ENCODE measurements around the gene SALL4.
A peak's percentile ranks its signal among the peaks of the same experiment; 100 is the strongest.
"Not testable (repeated sequence)": the region's sequence is repeated elsewhere in the genome, so short reads cannot be mapped to it uniquely, and the experiment has no call there.

Gene SALL4

DNA sequence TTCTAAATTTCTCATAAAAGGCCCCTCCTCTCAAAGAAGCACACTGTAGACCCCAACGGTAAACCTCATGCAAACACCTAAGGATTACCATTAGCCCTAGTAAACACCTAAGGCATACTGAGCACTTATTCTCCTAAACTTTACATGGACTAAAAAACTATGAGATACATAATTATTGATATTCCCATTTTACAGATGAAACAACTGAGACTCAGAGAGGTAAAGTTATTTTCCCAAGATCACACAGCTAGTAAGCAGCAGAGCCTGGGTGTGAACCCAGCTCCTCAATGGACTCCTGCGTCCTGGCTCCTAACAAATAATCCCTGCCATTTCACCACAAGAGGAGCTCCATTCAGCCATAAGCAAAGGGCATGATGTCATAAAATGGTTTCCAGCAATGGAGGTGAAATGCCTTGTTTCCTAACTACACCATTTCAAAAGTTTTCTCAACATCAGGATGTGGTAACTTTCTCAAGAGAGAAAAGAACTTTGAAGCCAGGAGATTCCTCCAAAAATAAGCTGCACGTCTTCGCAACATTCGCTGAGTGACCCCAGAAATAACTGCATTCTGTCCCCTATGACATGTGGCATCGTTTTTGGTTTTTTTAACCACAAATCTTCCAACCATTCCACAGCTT, 38.2 kb downstream of the SALL4 start:
- no peak for DNase-seq

DNA sequence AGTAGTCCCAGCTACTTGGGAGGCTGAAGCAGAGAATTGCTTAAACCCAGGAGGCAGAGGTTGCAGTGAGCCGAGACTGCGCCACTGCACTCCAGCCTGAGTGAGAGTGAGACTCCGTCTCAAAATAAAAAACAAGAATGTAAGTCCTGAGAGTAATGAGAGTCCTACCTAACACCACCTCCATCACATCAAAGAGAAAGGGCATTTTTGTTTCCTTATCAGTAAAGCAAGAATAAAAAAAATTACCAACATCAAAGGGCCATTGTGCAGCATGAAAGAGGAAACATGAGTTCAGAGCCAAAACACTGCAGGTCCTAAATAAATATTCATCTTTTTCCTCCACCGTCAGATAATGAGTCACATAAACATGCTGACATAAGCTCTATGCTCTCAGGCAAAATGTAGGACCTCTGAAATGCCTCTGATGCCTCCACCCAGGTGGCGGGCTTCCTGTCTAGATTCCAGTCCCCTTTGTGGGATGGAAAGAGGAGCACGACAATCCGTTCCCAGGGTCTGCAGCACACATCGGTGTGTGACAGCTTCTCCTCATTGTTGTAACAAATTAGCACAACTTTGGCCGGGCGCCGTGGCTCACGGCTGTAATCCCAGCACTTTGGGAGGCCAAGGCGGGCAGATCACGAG, 41.3 kb downstream of the SALL4 start:
- DNase-seq = no peak

DNA sequence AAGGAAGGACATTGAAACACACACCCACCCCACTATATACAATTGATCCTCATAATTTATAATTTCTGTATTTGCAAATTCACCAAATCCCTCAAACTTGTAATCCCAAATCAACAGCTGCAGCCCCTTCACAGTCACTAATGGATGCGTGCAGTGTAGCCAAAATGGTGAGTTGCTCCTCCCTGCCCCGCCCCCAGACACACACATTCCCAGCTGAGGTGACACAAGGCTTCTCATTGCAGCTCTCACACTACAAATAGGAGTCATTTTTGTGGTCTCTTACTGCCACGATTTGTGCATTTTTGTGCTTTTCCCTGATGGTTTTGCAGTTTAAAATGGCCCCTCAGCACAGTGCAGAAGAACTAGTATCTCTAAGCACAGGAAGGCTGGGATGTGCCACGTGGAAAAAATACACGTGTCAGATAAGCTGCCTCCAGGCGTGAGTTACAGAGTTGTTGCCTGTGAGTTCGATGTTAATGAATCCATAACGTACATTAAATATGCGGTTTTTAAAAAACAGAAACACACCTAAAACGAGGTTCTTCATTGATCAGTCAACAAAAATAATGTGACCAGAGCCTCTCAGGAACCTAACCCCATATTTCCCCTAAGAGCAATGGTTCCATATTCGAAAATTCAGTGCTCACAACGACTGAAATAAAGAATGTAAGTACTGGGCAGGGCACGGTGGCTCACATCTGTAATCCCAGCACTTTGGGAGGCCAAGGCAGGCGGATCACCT, 42.4 kb downstream of the SALL4 start:
- DNase-seq = no peak

DNA sequence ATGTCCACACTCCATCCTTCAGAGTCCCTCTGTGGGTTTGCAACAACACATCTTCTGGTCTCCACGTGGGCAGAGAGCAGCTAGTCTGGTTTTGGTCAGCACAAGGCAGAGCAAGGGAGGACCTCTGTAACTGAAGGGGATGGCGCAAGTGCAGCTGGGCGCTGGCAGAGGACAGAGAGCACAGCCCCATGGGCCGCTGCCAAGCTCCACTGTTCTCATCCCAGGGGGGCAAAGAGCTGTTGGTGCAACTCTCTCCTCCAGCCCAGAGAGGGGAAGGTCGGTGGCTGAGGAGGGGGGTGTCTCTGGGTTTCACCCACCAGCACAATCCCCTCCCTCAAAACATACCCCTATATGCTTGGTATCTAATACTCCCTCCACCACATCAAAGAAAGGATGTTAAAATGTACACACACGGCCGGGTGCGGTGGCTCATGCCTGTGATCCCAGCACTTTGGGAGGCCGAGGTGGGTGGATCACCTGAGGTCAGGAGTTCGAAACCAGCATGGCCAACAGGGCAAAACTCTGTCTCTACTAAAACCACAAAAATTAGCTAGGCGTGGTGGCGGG, 43.3 kb downstream of the SALL4 start:
- no peak for DNase-seq

DNA sequence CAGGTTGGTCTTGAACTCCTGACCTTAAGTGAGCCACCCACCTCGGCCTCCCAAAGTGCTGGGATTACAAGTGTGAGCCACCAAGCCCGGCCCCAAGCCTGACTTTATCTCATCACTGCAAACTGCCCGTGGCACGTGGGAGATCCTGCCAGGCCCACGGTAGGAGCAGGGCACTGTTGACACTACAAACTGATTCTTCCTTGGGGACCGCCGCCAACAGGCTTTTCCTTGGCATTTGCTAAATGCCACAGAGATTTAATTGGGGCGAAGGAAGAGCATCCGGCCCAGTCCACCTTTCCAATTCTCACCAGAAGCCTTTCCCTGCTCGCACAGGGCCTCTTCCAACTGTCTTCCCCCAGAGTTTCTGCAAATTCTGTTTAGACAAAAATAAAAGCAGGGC, 45.1 kb downstream of the SALL4 start:
- DNase-seq = no peak

DNA sequence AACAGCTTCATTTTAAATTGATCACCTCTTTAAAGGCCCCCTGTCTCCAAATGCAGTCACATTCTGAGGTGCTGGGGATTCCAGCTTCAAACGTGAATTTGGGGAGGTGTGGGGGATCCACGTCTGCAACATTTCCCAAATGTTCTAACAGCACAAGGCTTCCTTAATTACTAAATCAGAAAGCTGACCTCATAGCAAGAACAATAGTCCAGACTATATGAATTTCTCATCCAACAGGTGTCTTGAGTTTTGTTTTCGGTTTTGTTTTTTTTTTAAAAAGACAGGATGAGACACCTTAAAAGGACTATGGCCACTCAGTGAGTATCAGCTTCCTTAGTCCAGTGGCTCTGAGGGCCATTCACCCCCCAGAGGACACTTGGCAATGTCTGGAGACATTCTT, 45.7 kb downstream of the SALL4 start:
- no peak for DNase-seq

DNA sequence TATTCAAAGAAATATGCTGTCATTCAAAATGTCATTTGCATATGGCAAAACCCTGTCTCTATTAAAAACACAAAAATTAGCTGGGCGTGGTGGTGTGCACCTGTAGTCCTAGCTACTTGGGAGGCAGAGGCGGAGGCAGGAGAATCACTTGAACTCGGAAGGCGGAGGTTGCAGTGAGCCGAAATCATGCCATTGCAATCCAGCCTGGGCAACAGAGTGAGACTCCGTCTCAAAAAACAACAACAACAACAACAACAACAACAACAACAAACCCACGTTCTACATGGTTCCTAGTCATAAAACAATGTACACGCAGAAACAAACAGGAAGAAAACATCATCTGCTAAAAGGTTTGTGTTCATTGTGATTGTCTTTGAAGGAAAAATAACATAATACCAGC, 49.1 kb downstream of the SALL4 start:
- not testable (repeated sequence) for DNase-seq

DNA sequence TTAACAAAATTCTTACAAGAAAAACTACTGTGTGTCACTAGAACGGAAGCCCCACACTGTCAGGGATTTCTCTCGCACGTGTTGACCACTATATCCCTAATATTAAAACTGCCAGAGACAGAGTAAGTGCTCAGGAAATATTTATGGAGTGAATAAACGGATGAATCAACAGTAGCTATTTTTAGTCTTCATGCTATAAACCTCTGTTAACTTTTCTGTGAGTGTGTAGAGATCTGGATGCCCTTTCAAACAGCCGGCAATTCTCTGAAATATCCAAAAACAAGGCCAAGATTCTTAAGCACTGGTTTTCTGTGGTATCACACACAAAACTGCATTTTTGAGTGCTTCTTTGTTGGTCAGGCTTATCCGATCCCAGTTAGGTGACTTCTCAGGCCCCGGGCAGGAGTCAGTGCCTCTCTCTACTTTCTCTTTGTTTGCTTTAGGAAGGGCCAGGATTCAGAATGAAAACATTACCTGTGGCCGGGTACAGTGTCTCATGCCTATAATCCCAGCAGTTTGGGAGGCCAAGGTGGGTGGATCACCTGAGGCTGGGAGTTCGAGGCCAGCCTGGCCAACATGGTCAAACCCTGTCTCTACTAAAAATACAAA, 49.9 kb downstream of the SALL4 start:
- DNase-seq = no peak

DNA sequence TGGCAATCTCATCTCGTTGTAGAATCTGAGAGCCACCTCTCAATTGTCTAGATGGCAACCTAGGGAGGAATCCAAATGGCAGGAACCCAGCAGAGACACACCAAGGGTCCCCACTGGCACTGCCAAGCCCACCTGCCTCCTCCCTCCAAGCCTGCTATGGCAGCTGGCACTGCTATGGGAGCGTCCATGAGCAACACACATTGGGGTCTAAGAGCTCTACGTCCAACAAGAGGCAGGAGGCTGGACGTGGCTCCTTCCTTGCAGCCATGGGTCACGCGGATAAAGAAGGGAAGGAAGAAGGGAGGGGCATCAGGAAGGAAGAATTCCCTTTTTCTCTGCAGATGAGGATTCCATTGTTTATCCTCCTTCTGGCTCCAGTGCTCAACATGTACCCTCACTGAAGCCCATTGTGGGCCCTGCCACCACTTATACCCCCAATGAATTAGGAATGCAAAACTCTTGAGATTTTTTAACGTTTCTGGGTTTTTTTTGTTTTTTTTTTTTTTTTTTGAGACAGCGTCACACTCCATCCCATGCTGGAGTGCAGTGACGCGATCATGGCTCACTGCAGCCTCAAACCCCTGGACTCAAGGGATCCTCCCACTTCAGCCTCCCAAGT, 51.4 kb downstream of the SALL4 start:
- no peak for DNase-seq

DNA sequence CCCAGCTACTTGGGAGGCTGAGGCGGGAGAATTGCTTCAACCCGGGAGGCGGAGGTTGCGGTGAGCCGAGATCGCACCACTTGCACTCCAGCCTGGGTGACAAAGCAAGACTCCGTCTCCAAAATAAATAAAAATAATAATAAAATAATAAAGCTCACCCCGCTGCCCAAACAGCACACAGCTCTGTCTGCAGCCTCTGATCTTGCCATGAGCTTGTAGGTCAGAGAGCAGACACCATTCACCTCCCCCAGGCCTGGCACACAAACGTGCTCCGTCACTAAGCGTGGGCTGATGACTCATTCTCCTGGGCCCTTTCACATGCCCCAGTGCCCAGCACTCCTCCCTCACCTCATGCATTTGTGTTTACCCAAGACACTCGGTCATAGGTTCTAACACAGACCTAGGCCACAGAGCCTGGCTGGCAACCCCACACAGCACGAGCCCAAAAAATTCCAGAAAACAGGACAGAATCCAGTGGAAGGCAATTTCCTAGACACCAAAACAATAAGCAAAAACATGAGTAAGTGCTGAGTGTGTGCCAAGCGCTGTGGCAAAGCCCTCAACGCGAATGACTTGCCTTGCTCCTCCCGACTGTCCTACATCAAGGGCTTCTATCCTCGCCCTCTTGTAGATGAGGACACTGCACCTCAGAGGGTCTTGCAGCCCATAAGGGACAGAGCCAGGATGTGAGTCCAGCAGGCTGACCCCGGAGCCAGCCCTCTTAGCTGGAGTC, 52.1 kb downstream of the SALL4 start:
- DNase-seq = peak; percentile 77 to 92

DNA sequence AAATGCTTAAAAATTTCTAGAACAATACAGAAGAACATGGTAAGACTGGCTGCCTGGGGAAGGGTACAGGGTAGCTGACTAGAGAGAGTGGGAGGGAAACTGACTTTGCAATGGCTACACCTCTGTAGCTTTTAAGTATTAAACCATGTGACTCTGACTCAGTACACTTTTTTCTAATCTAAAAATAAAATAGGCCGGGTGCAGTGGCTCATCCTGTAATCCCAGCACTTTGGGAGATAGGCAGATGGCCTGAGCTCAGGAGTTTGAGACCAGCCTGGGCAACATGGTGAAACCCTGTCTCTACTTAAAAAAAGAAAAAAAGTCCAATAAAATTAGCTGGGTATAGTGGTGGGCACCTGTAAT, 52.7 kb downstream of the SALL4 start:
- no peak for DNase-seq

DNA sequence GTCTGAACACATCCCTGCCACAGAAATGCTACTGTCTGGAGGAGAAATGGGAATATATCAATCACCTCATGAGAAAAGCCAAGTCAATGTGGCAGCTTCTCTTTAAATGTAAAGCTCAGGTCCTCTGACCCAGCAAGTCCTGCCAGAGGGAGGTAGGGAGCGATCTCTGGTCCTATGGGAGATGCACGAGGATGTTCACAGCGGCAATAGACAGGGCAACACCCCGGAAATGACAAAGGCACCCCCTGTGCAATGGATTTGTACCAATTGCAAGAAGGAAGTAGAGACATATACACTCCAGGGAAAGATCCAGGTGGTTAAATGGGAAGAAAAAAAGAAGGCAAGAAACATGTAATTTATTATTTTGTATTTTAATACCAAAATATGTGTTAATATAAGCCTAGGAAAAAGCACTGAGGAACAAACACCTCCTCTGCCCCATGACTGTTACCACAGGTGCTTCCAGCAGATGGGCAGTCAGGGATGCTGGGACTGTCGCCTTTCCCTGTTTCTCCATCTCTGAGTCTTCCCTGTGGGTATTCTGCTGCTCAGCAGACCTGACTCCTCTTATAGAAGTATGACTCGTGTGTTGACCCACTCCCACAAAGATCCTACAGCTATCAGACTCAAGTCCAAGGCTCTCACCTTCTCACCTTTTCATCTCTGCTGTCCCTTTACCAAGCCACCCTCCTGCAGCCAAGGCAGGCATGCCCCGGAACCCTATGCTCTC, 55.0 kb downstream of the SALL4 start:
- DNase-seq = no peak

DNA sequence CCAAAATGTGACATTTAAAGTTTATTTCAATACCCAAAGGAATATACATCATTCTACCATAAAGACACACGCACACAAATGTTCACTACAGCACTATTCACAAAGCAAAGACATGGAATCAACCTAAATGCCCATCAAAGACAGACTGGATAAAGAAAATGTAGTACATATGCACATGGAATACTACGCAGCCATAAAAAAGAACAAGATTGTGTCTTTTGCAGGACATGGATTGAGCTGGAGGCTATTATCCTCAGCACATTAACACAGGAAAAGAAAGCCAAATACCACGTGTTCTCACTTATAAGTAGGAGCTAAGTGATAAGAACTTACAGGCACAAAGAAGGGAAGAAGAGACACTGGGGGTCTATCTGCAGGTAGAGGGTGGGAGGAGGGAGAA, 56.5 kb downstream of the SALL4 start:
- no peak for DNase-seq

DNA sequence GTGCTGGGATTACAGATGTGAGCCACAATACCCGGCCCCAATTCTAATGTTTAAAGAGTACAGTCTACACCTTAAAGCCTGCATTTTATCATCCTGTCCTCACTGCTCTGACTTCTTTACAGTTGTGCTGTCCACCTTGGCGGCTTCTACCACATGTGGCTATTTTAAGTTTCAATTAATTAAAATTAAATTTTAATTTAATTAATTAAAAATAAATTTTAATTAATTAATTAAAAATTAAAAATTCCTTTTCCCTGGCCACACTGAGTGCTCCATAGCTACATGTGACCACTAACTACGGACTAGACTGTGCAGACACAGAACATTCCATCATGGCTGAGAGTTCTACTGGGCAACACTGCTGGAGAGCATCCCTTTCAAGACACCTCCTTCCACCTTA, 61.5 kb downstream of the SALL4 start:
- no peak for DNase-seq

DNA sequence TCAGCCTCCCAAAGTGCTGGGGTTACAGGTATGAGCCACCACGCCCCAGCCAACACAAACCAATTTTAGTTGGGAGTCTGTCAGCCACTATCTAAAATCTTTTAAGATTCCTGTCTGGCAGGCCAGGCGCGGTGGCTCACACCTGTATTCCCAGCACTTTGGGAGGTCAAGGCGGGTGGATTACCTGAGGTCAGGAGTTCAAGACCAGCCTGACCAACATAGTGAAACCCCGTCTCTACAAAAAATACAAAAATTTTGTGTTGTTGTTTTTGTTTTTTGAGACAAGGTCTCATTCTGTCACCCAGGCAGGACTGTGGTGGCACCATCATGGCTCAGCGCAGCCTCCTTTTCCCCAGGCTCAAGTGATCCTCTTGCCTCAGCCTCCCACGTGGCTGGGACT, 62.0 kb downstream of the SALL4 start:
- not testable (repeated sequence) for DNase-seq

DNA sequence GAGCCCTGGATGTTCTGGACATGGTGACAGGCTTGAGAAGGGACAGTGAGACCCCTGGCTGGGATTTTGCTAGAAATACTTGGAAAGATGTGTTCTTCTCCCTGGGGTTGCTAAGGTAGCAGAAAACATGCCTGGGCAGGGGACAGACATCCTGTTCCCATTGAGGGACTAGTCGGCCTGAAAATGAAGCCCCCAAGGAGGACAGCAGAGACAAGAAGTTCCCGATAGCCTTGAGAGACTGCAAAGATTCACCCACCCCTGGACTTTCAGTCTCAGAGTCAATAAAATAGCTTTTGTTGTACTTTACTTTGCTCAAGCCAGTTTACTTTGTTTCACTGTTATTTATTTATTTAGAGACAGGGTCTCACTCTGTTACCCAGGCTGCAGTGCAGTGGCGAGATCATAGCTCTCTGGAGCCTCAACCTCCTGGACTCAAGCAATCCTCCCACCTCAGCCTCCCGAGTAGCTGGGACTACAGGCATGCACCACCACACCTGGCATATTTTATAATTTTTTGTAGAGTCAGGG, 62.5 kb downstream of the SALL4 start:
- no peak for DNase-seq

DNA sequence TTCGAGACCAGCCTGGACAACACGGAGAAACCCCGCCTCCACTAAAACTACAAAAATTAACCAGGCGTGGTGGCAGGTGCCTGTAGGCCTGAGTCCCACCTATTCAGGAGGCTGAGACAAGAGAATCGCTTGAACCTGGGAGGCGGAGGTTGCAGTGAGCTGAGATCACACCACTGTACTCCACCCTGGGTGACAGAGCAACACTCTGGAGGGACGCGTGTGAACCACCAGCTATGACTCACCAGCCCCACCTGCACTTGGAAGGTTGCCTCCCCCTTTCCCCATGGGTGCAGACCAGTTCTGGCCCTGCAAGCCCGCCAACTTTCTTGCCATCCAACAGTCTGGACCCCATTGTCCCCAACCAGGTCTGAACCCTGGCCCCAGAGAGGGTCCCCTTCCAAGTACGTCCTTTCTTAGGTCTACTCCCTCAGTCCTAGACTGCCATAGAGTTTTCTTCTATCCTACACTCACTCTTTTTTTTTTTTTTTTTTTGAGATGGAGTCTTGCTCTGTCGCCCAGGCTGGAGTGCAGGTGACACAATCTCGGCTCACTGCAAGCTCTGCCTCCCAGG, 63.4 kb downstream of the SALL4 start:
- no peak for DNase-seq

DNA sequence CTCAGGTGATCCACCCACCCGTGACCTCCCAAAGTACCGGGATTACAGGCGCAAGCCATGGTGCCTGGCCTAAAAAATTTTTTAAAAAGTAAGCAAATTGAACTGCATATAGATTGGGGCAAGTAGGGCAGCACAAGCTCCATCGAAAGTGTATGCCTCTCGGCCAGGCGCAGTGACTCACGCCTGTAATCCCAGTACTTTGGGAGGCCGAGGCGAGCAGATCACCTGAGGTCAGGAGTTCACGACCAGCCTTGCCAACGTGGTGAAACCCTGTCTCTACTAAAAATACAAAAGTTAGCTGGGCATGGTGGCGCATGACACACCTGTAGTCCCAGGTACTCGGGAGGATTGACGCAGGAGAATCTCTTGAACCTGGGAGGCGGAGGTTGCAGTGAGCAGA, 64.1 kb downstream of the SALL4 start:
- DNase-seq = not testable (repeated sequence)

DNA sequence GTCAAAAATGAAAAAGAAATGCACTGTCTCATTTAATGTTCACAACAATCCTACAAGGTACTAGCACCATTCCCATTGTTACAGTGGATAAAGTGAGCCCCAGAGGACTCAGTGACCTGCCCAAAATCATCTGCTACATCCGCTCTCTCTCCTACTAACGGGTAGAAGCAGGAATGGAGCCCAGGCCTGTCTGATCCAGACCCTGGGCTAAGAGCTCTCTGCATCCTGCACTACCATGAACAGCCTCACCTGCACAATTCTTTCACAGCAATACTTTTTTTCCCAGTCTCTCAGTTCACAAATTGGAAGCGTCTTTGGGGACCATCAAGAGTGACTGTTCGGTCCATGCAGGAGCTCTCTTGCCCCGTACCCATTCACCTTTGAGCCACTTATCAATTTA, 65.4 kb downstream of the SALL4 start:
- DNase-seq = no peak

DNA sequence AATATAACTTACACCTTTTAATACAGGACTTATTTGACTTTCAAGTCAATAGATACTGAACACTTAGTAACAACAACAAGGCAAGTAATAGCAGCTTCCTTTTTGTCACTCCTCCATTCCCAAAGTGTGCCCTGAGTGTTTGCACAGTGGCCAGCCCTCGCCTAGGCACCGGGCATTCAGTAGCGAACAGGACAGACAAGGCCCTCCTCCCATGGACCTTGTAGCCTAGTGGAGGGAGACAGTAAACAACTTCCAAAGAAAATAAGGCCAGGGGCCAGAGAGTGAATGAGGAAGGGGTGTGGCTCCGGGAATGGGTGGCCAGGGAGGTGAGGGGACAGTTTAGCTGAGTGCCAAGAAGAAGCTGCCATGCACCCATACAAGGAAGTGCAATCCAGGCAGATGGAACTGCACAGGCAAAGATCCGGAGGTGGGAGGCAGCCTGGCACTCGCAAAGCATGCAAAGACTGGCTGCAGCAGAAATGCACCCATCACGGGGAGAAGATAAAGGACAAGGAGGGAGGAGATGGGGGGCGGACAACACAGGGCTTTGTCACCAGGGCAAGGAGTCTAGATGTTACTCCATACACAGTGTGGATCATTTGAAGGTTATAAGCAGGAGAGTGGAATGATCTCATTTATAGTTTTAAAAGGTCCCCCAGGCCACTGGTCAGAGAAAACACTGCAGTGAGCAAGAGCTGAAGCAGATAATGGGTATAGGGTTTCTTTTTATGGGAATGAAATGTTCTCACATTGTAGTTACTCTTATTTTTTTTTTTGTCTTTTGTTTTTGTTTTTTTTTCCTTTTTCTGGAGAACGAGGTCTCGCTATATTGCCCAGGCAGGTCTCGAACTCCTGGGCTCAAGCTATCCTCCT, 66.4 kb downstream of the SALL4 start:
- DNase-seq = no peak

Data from SHP77 (cell line).